Sigmoid colon (tissue), 7 donors: ENCODE measurements around the gene DCDC1. TPM values are rescaled to one million over a fixed set of nuclear protein-coding genes. Genes with fewer than 3 reads are reported as not detected.

Source experiments
- DNase-seq: peaks from one replicate; pipeline ENCODE4 v3.0.0-alpha.2; 2019
- H3K27ac ChIP-seq, 4 donors: fragments of 200-600 bp; sonication (generic); one replicate each; pipeline ENCODE4 v1.5.1; 2016 to 2019; ENCODE audit warnings: mild to moderate bottlenecking in 1 of 4
- H3K27me3 ChIP-seq, 3 donors: fragments of 200-600 bp; sonication (generic); one replicate each; pipeline ENCODE4 v1.5.1; 2019; ENCODE audit warnings: mild to moderate bottlenecking in 1 of 3
- H3K36me3 ChIP-seq, 4 donors: fragments of 200-600 bp; sonication (generic); one replicate each; pipeline ENCODE4 v1.5.1; 2016 to 2019
- H3K4me1 ChIP-seq, 4 donors: fragments of 200-600 bp; sonication (generic); one replicate each; pipeline ENCODE4 v1.5.1; 2017 to 2019
- H3K4me3 ChIP-seq, 4 donors: fragments of 200-600 bp; sonication (generic); one replicate each; pipeline ENCODE4 v1.5.1; 2017 to 2019; ENCODE audit warnings: mild to moderate bottlenecking in 2 of 4, moderate library complexity in 1 of 4
- H3K9me3 ChIP-seq, 4 donors: fragments of 200-600 bp in 3 of 4; sonication (generic) in 3 of 4; one replicate each; pipeline versions ENCODE4 v1.5.1 to v1.6.1; 2013 to 2019
- EP300 ChIP-seq, 4 donors: sonication (generic); formaldehyde crosslinking; IDR thresholded peaks; one replicate each; pipeline ENCODE4 v1.6.1; 2017; ENCODE audit warnings: antibody characterized with exemption in 4 of 4
- POLR2A ChIP-seq, 2 donors: fragments of 450-650 bp; IDR thresholded peaks; one replicate each; pipeline ENCODE4 v1.6.1; 2016; ENCODE audit warnings: antibody characterized with exemption in 2 of 2, mild to moderate bottlenecking in 2 of 2, moderate library complexity in 2 of 2
- POLR2AphosphoS5 ChIP-seq, 4 donors: sonication (generic); formaldehyde crosslinking; IDR thresholded peaks; one replicate each; pipeline ENCODE4 v1.6.1; 2017; ENCODE audit warnings: antibody characterized with exemption in 4 of 4
- WGBS, 2 donors: extraction: QIAGEN DNeasy Blood & Tissue Kit; methylation state at CpG; one replicate each; pipeline ENCODE4 v1.1.7; 2013; 5-methylcytosine and 5-hydroxymethylcytosine counted together
- intact Hi-C: fragments of 100-400 bp; cut with DNase I; formaldehyde crosslinking; loops from one replicate; pipeline ENCODE4 v1.15.1; 2023
- polyA plus RNA-seq, 3 donors: library from polyadenylated mRNA; stranded (reverse); fragments of 200-250 nt; gene quantifications; one replicate each; pipeline ENCODE4 v1.2.3, GENCODE V29; 2013
- total RNA-seq, 4 donors: library from RNA; depleted of rRNA; stranded (reverse); fragments of >200 nt; gene quantifications; one replicate each; pipeline ENCODE4 v1.1.0, GENCODE V29; 2016
- TF ChIP-seq, protein P1 (sequence below), 4 experiments: fragments of 450-650 bp in 3 of 4; fragments of 200-600 bp in 1 of 4; IDR thresholded peaks; one replicate each; pipeline ENCODE4 v1.5.1; 2016 to 2019; ENCODE audit warnings: antibody characterized with exemption in 4 of 4, mild to moderate bottlenecking in 3 of 4, moderate library complexity in 2 of 4
- donor health status: healthy with polysubstance abuse.
- donor health status: Bipolar disorder and iron deficiency.
- donor health status: healthy.

The DCDC1 gene
- total and polyA plus RNA-seq, 7 donors, result 0.06 to 1.1 (median 0.30) TPM; not detected in 3

DNA sequence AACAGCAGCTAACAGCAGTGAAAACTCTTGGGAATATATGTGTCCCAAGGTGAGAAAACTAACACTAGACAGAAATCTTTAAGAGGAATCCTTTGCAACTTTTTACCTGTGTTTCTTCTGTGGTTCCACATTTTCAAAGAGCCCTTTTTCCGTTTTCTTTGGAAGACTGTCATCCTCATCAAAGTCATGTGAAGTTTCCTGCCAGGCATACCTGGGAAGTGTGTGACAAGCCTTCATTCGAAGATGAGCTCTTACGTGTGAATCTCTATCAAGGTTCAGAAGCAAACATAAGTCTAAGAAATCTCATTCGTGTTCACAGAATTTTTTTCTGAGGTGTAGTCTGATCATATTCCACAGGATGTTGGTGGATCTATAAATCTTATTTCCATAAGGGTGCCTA is 452.8 kb downstream of the DCDC1 start:
- no peak for TF ChIP-seq POLR2A (IDR thresholded peaks at IDR 0.05)
- no peak for TF ChIP-seq POLR2AphosphoS5 (IDR thresholded peaks at IDR 0.05)
- TF ChIP-seq, protein P1, sequence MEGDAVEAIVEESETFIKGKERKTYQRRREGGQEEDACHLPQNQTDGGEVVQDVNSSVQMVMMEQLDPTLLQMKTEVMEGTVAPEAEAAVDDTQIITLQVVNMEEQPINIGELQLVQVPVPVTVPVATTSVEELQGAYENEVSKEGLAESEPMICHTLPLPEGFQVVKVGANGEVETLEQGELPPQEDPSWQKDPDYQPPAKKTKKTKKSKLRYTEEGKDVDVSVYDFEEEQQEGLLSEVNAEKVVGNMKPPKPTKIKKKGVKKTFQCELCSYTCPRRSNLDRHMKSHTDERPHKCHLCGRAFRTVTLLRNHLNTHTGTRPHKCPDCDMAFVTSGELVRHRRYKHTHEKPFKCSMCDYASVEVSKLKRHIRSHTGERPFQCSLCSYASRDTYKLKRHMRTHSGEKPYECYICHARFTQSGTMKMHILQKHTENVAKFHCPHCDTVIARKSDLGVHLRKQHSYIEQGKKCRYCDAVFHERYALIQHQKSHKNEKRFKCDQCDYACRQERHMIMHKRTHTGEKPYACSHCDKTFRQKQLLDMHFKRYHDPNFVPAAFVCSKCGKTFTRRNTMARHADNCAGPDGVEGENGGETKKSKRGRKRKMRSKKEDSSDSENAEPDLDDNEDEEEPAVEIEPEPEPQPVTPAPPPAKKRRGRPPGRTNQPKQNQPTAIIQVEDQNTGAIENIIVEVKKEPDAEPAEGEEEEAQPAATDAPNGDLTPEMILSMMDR (IDR thresholded peaks at IDR 0.05), result no peak
- TF ChIP-seq EP300 (IDR thresholded peaks at IDR 0.05), result no peak
- intact Hi-C loops, result loop anchor here (5.0 kb wide), 2 partner anchors 569 to 1484 kb away; no protein-coding TSS in a partner anchor
- Histone ChIP-seq H3K4me1 (peaks cover 0 to 3% (median 0%) of the 10 kb centered on the region in 4 donors), H3K36me3 (no peaks in the 10 kb centered on the region), H3K27me3 (no peaks in the 10 kb centered on the region), H3K9me3 (no peaks in the 10 kb centered on the region), H3K4me3 (no peak overlapping the region), H3K27ac (no peak overlapping the region)
- no peak for DNase-seq
- 81 to 83% methylated on average over 4 of the region's 4 CpGs for WGBS, 2 donors

DNA sequence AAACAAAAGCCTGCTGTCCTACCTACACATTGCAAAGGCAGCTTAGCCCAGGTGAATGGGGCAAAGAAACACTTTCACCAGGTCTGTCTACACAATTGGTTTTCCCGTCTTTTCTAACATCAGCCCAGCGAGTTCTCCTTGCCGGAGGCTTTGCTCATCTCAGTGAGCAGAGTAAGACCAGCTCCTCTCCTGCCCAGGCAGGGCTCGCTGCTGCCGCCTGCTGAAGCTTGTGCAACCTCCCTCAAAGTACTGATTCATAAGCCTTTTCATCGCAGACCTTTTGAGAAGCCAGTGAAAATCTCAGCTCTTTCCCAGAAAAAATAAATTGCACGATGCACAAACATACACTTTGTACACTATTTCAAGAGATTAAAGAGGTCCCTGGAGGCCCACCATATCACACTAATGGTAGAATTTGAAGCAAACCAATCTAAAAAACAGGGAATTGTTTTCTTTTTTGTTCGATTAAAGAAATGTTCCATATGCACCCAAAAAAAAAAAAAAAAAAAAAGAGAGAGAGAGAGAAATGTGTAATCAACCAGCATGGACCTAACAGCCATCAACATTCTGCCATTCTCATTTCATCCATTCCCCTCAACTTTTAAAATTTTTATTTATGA is 455.3 kb downstream of the DCDC1 start:
- Histone ChIP-seq H3K27me3 (no peaks in the 10 kb centered on the region), H3K4me3 (no peak overlapping the region), H3K36me3 (no peaks in the 10 kb centered on the region), H3K4me1 (peaks cover 0 to 3% (median 0%) of the 10 kb centered on the region in 4 donors), H3K27ac (no peak overlapping the region), H3K9me3 (no peaks in the 10 kb centered on the region)
- 19 to 25% methylated on average over 8 of the region's 8 CpGs for WGBS, 2 donors
- TF ChIP-seq, protein P1 (IDR thresholded peaks at IDR 0.05), result peak in 1 of 4 experiments; percentile 35
- TF ChIP-seq EP300 (IDR thresholded peaks at IDR 0.05), result no peak
- intact Hi-C loops, result loop anchor here (5.0 kb wide), 1 partner anchor 777 kb away; no protein-coding TSS in a partner anchor
- DNase-seq, result no peak

DNA sequence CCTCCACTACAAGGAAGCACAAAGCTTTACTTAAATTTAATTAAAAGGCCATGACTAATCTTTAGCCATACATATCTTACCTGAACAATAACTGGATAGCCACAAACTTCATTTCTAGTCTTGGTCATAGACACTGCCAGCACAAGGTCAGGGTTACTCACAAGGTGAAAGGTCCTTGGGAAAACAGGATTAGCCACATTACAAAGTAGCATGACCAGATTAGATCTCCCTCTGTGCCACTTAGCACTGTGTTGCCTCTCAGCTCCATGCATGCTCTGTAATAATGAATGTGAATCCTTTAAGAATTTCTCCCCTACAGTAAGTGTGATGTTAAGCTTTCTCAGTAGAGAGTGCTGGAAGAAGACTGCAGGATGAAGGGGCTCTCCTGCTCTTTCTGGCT is 458.3 kb downstream of the DCDC1 start:
- Histone ChIP-seq H3K36me3 (no peaks in the 10 kb centered on the region), H3K4me3 (no peak overlapping the region), H3K9me3 (no peaks in the 10 kb centered on the region), H3K4me1 (peaks cover 0 to 3% (median 0%) of the 10 kb centered on the region in 4 donors), H3K27me3 (no peaks in the 10 kb centered on the region), H3K27ac (no peak overlapping the region)
- intact Hi-C loops, result loop anchor here (5.0 kb wide), 1 partner anchor 774 kb away; no protein-coding TSS in a partner anchor
- DNase-seq, result no peak
- TF ChIP-seq POLR2AphosphoS5 (IDR thresholded peaks at IDR 0.05), result no peak
- TF ChIP-seq, protein P1 (IDR thresholded peaks at IDR 0.05), result no peak
- no peak for TF ChIP-seq POLR2A (IDR thresholded peaks at IDR 0.05)
- TF ChIP-seq EP300 (IDR thresholded peaks at IDR 0.05), result no peak

DNA sequence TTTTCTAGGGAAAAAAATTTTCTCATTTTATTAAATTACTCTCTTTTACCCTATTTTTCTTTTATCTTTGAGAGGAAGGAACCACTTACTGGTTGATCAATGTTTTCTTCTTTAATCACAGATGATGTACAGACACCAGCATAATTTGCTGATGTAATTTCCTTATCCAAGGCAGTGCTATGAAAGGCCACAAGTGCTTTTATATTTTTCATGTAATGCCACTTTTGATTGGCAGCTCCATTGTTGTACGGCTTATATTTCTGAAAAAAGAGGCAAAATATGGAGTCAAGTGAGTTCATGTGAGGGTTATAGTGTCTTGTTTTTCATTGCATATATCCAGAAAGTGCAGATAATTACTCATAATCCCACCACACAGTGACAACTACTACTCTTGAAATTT is 460.7 kb downstream of the DCDC1 start:
- H3K4me1 ChIP-seq, result no peaks in the 10 kb centered on the region
- H3K4me3 ChIP-seq, result no peak overlapping the region
- no peaks in the 10 kb centered on the region for H3K27me3 ChIP-seq
- no peak for DNase-seq
- no peaks in the 10 kb centered on the region for H3K36me3 ChIP-seq
- WGBS, 2 donors, result 88 to 90% methylated on average over 1 of the region's 1 CpG
- TF ChIP-seq POLR2A (IDR thresholded peaks at IDR 0.05), result no peak
- TF ChIP-seq EP300 (IDR thresholded peaks at IDR 0.05), result no peak
- TF ChIP-seq, protein P1 (IDR thresholded peaks at IDR 0.05), result no peak
- TF ChIP-seq POLR2AphosphoS5 (IDR thresholded peaks at IDR 0.05), result no peak
- H3K9me3 ChIP-seq, result no peaks in the 10 kb centered on the region
- intact Hi-C loops, result no loop called here
- H3K27ac ChIP-seq, result no peak overlapping the region

DNA sequence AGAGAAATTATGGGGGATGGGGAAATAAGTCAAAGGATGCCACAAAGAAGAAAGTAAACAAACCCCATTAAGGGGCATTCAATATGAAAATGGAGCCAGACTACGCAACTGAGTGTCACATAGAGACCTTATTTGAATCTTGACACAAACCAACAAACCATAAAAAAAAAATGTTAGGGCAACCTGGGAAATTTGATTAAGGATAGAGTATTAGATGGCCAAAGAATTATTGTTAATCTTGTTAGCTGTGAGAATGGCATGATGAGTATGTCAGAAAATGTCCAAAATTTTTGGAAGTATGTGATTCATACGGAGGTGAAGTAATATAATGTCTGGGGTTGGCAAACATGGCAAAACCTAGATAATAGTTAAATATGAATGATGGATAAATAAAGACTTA is 461.3 kb downstream of the DCDC1 start:
- H3K4me3 ChIP-seq, result no peak overlapping the region
- no peaks in the 10 kb centered on the region for H3K36me3 ChIP-seq
- H3K4me1 ChIP-seq, result no peaks in the 10 kb centered on the region
- H3K27ac ChIP-seq, result no peak overlapping the region
- TF ChIP-seq EP300 (IDR thresholded peaks at IDR 0.05), result no peak
- TF ChIP-seq POLR2AphosphoS5 (IDR thresholded peaks at IDR 0.05), result no peak
- no peak for TF ChIP-seq POLR2A (IDR thresholded peaks at IDR 0.05)
- no peaks in the 10 kb centered on the region for H3K9me3 ChIP-seq
- H3K27me3 ChIP-seq, result no peaks in the 10 kb centered on the region
- intact Hi-C loops, result no loop called here
- WGBS, 2 donors, result 68 to 94% methylated on average over 2 of the region's 2 CpGs
- DNase-seq, result no peak
